Liver (tissue), 9 donors: ENCODE data around the gene RASD2. TPM values are rescaled to one million over a fixed set of nuclear protein-coding genes. Genes with fewer than 3 reads are reported as not detected.

ENCODE experiments used
- DNase-seq: peaks from one replicate; pipeline ENCODE4 v3.0.0-alpha.2; 2017; ENCODE audit warnings: low spot score
- H3K27ac ChIP-seq, 2 donors: one replicate each; pipeline ENCODE4 v1.7.0; 2013; ENCODE audit warnings: inconsistent platforms in 2 of 2, low read length in 2 of 2, control low read depth in 1 of 2, low read depth in 1 of 2, mild to moderate bottlenecking in 1 of 2
- H3K27me3 ChIP-seq, 4 donors: one replicate each; pipeline versions ENCODE4 v1.6.1 to v1.7.0; 2013; ENCODE audit warnings: low read length in 3 of 4, inconsistent platforms in 1 of 4, mild to moderate bottlenecking in 1 of 4, moderate library complexity in 1 of 4; ENCODE audit not compliant: control insufficient read depth in 4 of 4, insufficient read depth in 4 of 4
- H3K36me3 ChIP-seq, 4 donors: one replicate each; pipeline versions ENCODE4 v1.6.1 to v1.7.0; 2013; ENCODE audit warnings: low read length in 3 of 4, mild to moderate bottlenecking in 3 of 4, low read depth in 1 of 4, moderate library complexity in 1 of 4; ENCODE audit not compliant: control insufficient read depth in 4 of 4, insufficient read depth in 3 of 4
- H3K4me1 ChIP-seq, 4 donors: one replicate each; pipeline versions ENCODE4 v1.6.1 to v1.7.0; 2013; ENCODE audit warnings: low read length in 3 of 4, mild to moderate bottlenecking in 3 of 4, moderate library complexity in 1 of 4; ENCODE audit not compliant: control insufficient read depth in 4 of 4, insufficient read depth in 4 of 4
- H3K4me3 ChIP-seq, 3 donors: one replicate each; pipeline versions ENCODE4 v1.6.1 to v1.7.0; 2013; ENCODE audit warnings: low read length in 3 of 3, control low read depth in 1 of 3, low read depth in 1 of 3, mild to moderate bottlenecking in 1 of 3
- H3K9ac ChIP-seq, 2 donors: one replicate each; pipeline ENCODE4 v1.7.0; 2013; ENCODE audit warnings: low read length in 2 of 2, mild to moderate bottlenecking in 2 of 2, moderate library complexity in 2 of 2, control low read depth in 1 of 2, low read depth in 1 of 2
- H3K9me3 ChIP-seq, 4 donors: one replicate each; pipeline versions ENCODE4 v1.6.1 to v1.7.0; 2013; ENCODE audit warnings: low read length in 3 of 4; ENCODE audit not compliant: control insufficient read depth in 4 of 4
- ATF3 ChIP-seq: IDR thresholded peaks from 2 replicates; pipeline ENCODE4 v1.6.1; 2016; ENCODE audit warnings: antibody characterized with exemption
- EGR1 ChIP-seq, 2 donors: IDR thresholded peaks; 2 replicates each; pipeline ENCODE4 v1.6.1; 2016 to 2018; ENCODE audit warnings: antibody characterized with exemption in 2 of 2, low read depth in 2 of 2
- FOXA1 ChIP-seq: IDR thresholded peaks from 2 replicates; pipeline ENCODE4 v1.6.1; 2016; ENCODE audit warnings: antibody characterized with exemption
- FOXA2 ChIP-seq: IDR thresholded peaks from 2 replicates; pipeline ENCODE4 v1.6.1; 2016; ENCODE audit warnings: antibody characterized with exemption
- GABPA ChIP-seq, 2 donors: IDR thresholded peaks in 1 of 2; conservative IDR thresholded peaks in 1 of 2; 2 replicates each; pipeline ENCODE4 v1.6.1; 2016; ENCODE audit warnings: antibody characterized with exemption in 2 of 2, mild to moderate bottlenecking in 1 of 2, moderate library complexity in 1 of 2
- HNF4A ChIP-seq, 2 donors: conservative IDR thresholded peaks; 2 replicates each; pipeline ENCODE4 v1.6.1; 2016; ENCODE audit warnings: antibody characterized with exemption in 2 of 2, mild to moderate bottlenecking in 2 of 2
- HNF4G ChIP-seq: IDR thresholded peaks from 2 replicates; pipeline ENCODE4 v1.6.1; 2016; ENCODE audit warnings: antibody characterized with exemption
- NR2F2 ChIP-seq: IDR thresholded peaks from 2 replicates; pipeline ENCODE4 v1.6.1; 2016; ENCODE audit warnings: antibody characterized with exemption
- REST ChIP-seq: IDR thresholded peaks from 2 replicates; pipeline ENCODE4 v1.6.1; 2016; ENCODE audit warnings: antibody characterized with exemption, mild to moderate bottlenecking
- RXRA ChIP-seq, 2 donors: IDR thresholded peaks; 2 replicates each; pipeline ENCODE4 v1.6.1; 2017 to 2018; ENCODE audit warnings: antibody characterized with exemption in 2 of 2, mild to moderate bottlenecking in 1 of 2
- SP1 ChIP-seq: IDR thresholded peaks from 2 replicates; pipeline ENCODE4 v1.6.1; 2018; ENCODE audit warnings: antibody characterized with exemption, mild to moderate bottlenecking
- YY1 ChIP-seq: IDR thresholded peaks from 2 replicates; pipeline ENCODE4 v1.6.1; 2016; ENCODE audit warnings: antibody characterized with exemption, mild to moderate bottlenecking
- ZBTB33 ChIP-seq: IDR thresholded peaks from 2 replicates; pipeline ENCODE4 v1.6.1; 2016; ENCODE audit warnings: antibody characterized with exemption
- WGBS: extraction: QIAGEN DNeasy Blood & Tissue Kit; methylation state at CpG from one replicate; pipeline ENCODE4 v1.1.7; 2013; 5-methylcytosine and 5-hydroxymethylcytosine counted together
- polyA plus RNA-seq, 2 donors: library from polyadenylated mRNA; stranded (reverse) in 1 of 2; unstranded in 1 of 2; fragments of 200-250 nt in 1 of 2; fragments of >200 nt in 1 of 2; fragmentation: Nextera tagmentation in 1 of 2; extraction: Ambion mirVana in 1 of 2; gene quantifications; one replicate each; pipeline versions ENCODE4 v1.2.1 to v1.2.3, GENCODE V29; 2013 to 2015
- total RNA-seq, 2 donors: library from RNA; depleted of rRNA; stranded (reverse); fragments of >200 nt; gene quantifications; one replicate each; pipeline ENCODE4 v1.2.3, GENCODE V29; 2014
- TF ChIP-seq, protein P1 (sequence below): IDR thresholded peaks from 2 replicates; pipeline ENCODE4 v1.6.1; 2016; ENCODE audit warnings: antibody characterized with exemption
- donor health status: healthy.
- donor health status: healthy.
- donor health status: healthy.
- donor health status: healthy.
- donor health status: healthy.

Gene RASD2
- total and polyA plus RNA-seq, 4 donors: under 0.01 to 0.05 TPM; not detected in 2

DNA sequence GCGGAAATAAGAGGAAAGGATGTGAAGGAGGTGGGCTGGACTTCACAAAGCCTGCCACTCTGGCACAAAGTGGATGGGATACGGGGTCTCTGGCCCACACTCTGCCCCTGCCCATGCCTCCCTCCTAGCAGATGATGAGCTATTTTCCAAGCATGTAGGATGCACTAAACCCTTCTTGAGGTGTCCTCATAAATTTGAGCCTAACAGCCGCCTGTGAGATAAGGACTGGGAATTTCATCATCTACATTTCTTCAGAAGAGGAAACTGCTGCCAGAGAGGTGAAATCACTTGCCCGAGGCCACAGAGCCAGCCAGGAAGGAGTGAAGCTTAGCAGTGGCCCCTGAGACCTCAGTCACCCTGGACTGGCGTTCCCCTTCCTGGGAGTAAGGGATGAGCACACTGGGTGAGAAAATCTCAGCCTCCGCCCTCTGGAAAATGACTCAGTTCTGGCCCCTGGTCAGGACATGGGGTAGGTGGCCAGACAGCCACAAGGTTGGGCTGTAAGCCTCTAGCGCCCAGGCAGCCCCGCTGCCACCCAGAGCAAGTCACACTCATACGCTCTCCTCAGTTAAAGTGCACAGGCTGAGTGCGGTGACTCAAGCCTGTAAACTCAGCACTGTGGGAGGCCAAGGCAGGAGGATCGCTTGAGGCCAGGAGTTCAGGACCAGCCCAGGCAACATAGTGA lies 48.6 kb downstream of the RASD2 start:
- Histone ChIP-seq H3K27me3 (no peaks in the 10 kb centered on the region), H3K9ac (no peak overlapping the region), H3K4me1 (peaks cover 0 to 3% (median 0%) of the 10 kb centered on the region in 4 donors), H3K27ac (no peak overlapping the region), H3K4me3 (no peak overlapping the region), H3K36me3 (no peaks in the 10 kb centered on the region), H3K9me3 (no peaks in the 10 kb centered on the region)
- WGBS: 84% methylated on average over 11 of the region's 11 CpGs
- no peak for DNase-seq
- TF ChIP-seq RXRA (IDR thresholded peaks at IDR 0.05): no peak
- no peak for TF ChIP-seq NR2F2
- no peak for TF ChIP-seq EGR1 (IDR thresholded peaks at IDR 0.05; ENCODE audit: low read depth in 2 of 2)
- TF ChIP-seq SP1: no peak
- no peak for TF ChIP-seq ATF3
- no peak for TF ChIP-seq GABPA (IDR thresholded peaks at IDR 0.05 in 1 of 2, conservative IDR thresholded peaks at IDR 0.05 in 1 of 2)
- no peak for TF ChIP-seq YY1
- TF ChIP-seq, protein P1, sequence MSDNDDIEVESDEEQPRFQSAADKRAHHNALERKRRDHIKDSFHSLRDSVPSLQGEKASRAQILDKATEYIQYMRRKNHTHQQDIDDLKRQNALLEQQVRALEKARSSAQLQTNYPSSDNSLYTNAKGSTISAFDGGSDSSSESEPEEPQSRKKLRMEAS: no peak
- no peak for TF ChIP-seq HNF4A (conservative IDR thresholded peaks at IDR 0.05)
- TF ChIP-seq HNF4G: no peak
- TF ChIP-seq FOXA2: no peak
- TF ChIP-seq FOXA1: no peak
- TF ChIP-seq REST: no peak

GRCh38 chr22:35589756-35590093 lies 49.1 kb downstream of the RASD2 start:
- Histone ChIP-seq H3K27ac (no peak overlapping the region), H3K36me3 (no peaks in the 10 kb centered on the region), H3K27me3 (no peaks in the 10 kb centered on the region), H3K9ac (no peak overlapping the region), H3K4me1 (peaks cover 0 to 3% (median 0%) of the 10 kb centered on the region in 4 donors), H3K4me3 (no peak overlapping the region), H3K9me3 (no peaks in the 10 kb centered on the region)
- WGBS: 73% methylated on average over 6 of the region's 6 CpGs
- TF ChIP-seq YY1: no peak
- no peak for TF ChIP-seq FOXA1
- peak in 1 of 2 donors; percentile 9 for TF ChIP-seq HNF4A (conservative IDR thresholded peaks at IDR 0.05)
- no peak for TF ChIP-seq ZBTB33
- DNase-seq: no peak
